Endometrial microvascular endothelial cells (primary cell): ENCODE results near the gene ERMARD. TPM values are rescaled to one million over a fixed set of nuclear protein-coding genes. Genes with fewer than 3 reads are reported as not detected.

Experiments
- in situ Hi-C: cut with HindIII; loops from 2 replicates; pipeline ENCODE4 v1.10.0; 2017; ENCODE audit warnings: low sequenced_read_pairs, low pct_unique_long_range_greater_than_20kb; ENCODE audit errors: inconsistent ontology term
- total RNA-seq: library from RNA; depleted of rRNA; stranded (reverse); fragments of >200 nt; gene quantifications from one replicate; pipeline ENCODE4 v1.2.3, GENCODE V29; 2015; ENCODE audit errors: inconsistent ontology term

Gene ERMARD
- total RNA-seq = 20.1 TPM

GRCh38 chr6:169751242-169752073, at the start of gene ERMARD, which contains the start of gene DYNLT2:
TSS of gene ERMARD (plus strand) at chr6:169751622. CDS start at chr6:169751658, 36 bp downstream.
TSS of gene DYNLT2 (minus strand) at chr6:169751572. CDS start at chr6:169751458, 114 bp downstream.
- in situ Hi-C loops = no loop called here

- in situ Hi-C loops = no loop called here
Observed at GRCh38 chr6:169701954-169702839, 49.2 kb upstream of the ERMARD start, which contains the start of the genes C6orf120 and WDR27. TSS of gene C6orf120 (plus strand) at chr6:169702126. CDS start at chr6:169702460, 334 bp downstream. TSS of gene WDR27 (minus strand) at chr6:169702029. CDS start at chr6:169689005, 13,024 bp downstream.

GRCh38 chr6:169702840-169703246, 48.6 kb upstream of the ERMARD start:
- in situ Hi-C loops = no loop called here

- in situ Hi-C loops = no loop called here
Observed at GRCh38 chr6:169707772-169708171, 43.6 kb upstream of the ERMARD start.

- in situ Hi-C loops = no loop called here
Observed at GRCh38 chr6:169709293-169709692, 42.1 kb upstream of the ERMARD start.

GRCh38 chr6:169710009-169710408, 41.4 kb upstream of the ERMARD start:
- in situ Hi-C loops = no loop called here

- in situ Hi-C loops = no loop called here
Observed at GRCh38 chr6:169714178-169714577, 37.2 kb upstream of the ERMARD start.

- in situ Hi-C loops = no loop called here
Observed at GRCh38 chr6:169714595-169714994, 36.8 kb upstream of the ERMARD start.

GRCh38 chr6:169719117-169719516, 32.3 kb upstream of the ERMARD start:
- in situ Hi-C loops = no loop called here

- in situ Hi-C loops = no loop called here
Observed at GRCh38 chr6:169720207-169720855, 31.1 kb upstream of the ERMARD start.

- in situ Hi-C loops = no loop called here
Observed at GRCh38 chr6:169722362-169723199, 28.8 kb upstream of the ERMARD start.

- in situ Hi-C loops = no loop called here
Observed at GRCh38 chr6:169723200-169723909, 28.1 kb upstream of the ERMARD start.

- in situ Hi-C loops = no loop called here
Observed at GRCh38 chr6:169723991-169724493, 27.4 kb upstream of the ERMARD start.

GRCh38 chr6:169724494-169725124, 26.8 kb upstream of the ERMARD start, which contains the start of gene PHF10:
TSS of gene PHF10 (minus strand) at chr6:169724500. CDS start at chr6:169723931, 569 bp downstream.
- in situ Hi-C loops = no loop called here

- in situ Hi-C loops = no loop called here
Observed at GRCh38 chr6:169725125-169726048, 26.0 kb upstream of the ERMARD start.

- in situ Hi-C loops = no loop called here
Observed at GRCh38 chr6:169726049-169726400, 25.4 kb upstream of the ERMARD start.
